ENCODE measurements around the gene CLCN7. TPM values are rescaled to one million over a fixed set of nuclear protein-coding genes. Genes with fewer than 3 reads are reported as not detected.

Gene CLCN7
- total and polyA plus RNA-seq, 2 of the 4 experiments (the other 2 are of a cell fraction) = 10.8 to 45.2 TPM

DNA sequence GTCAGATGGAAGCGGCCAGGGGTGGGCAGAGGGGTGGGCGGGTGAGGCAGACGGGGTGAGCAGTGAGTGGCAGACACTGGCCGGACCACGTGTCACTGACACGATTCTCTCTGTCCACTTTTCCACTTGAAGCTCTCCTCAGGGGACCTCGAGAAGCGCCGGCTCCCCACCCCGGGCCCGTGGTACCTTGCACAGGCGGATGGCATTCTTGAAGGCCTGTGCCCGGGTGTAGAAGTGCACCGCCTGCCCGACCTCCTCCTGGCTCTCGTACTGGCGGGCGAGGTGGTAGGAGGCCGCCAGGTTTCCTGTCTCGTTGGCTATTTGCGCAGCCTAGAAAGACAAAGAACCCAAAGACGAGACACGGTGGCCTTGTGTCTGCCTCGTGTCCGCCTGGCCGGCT lies 49.5 kb upstream of the CLCN7 start:
- in situ Hi-C loops (cut with MboI; ENCODE audit: low sequenced_read_pairs) = no loop called here
- no peak overlapping the region for H4K8ac ChIP-seq (ENCODE audit: low read depth in 2 of 2, low read length in 2 of 2)
- DNase-seq (no peak), ATAC-seq (ENCODE audit: low read depth) (no peak)
- intact Hi-C loops (cut with micrococcal nuclease) = no loop called here
- no peak overlapping the region for H2BK20ac ChIP-seq (ENCODE audit: low read depth, low read length)
- no peak overlapping the region for H2BK120ac ChIP-seq (ENCODE audit: low read depth, low read length)
- H3K23ac ChIP-seq (ENCODE audit: low read depth, low read length) = no peak overlapping the region
- H2BK15ac ChIP-seq (ENCODE audit: low read depth, low read length) = no peak overlapping the region
- no peak overlapping the region for H2AFZ ChIP-seq (replicated peaks; ENCODE audit: low read length, poor library complexity)
- H3K4me3 ChIP-seq (ENCODE audit: insufficient read depth, low read depth, low read length) = no peak overlapping the region
- H2AK5ac ChIP-seq (ENCODE audit: low read depth, low read length) = no peak overlapping the region
- no peak overlapping the region for H3K9ac ChIP-seq (ENCODE audit: low read depth, low read length)
- H2BK5ac ChIP-seq (ENCODE audit: low read depth, low read length, poor library complexity, severe bottlenecking) = no peak overlapping the region
- CTCF ChIA-PET = no interaction called here
- no peak overlapping the region for H3K18ac ChIP-seq (ENCODE audit: low read depth, low read length)
- WGBS, 2 experiments (ENCODE audit: extremely low coverage in 2 of 2, insufficient read length in 1 of 2) = 91% methylated on average over 17 of the region's 26 CpGs; no CpG with 5 or more reads in 1 of the 2 experiments
- H3K79me1 ChIP-seq (ENCODE audit: low read depth in 1 of 2, low read length in 2 of 2) = no peaks in the 10 kb centered on the region
- H3K56ac ChIP-seq (ENCODE audit: extremely low read depth, insufficient read depth, low read length) = no peak overlapping the region
- peaks cover 4% of the 10 kb centered on the region; the same call in 1 of the 2 replicates for H3K9me1 ChIP-seq (ENCODE audit: insufficient read depth, low read length)
- H3K4me1 ChIP-seq (ENCODE audit: control insufficient read depth, insufficient read depth, low read length) = no peaks in the 10 kb centered on the region
- H3K4me2 ChIP-seq (ENCODE audit: low read depth, low read length) = no peak overlapping the region
- POLR2A ChIA-PET (ENCODE audit: unreplicated experiment) = no interaction called here
- H4K91ac ChIP-seq (ENCODE audit: insufficient read depth, low read depth, low read length) = no peak overlapping the region
- no peaks in the 10 kb centered on the region for H4K20me1 ChIP-seq (ENCODE audit: insufficient read depth, low read length)
- no peak overlapping the region for H4K5ac ChIP-seq (ENCODE audit: low read depth, low read length)
- no peaks in the 10 kb centered on the region for H3K27me3 ChIP-seq (ENCODE audit: control insufficient read depth, insufficient read depth, low read length)
- no TSS peak for BruUV-seq (replicated peaks)
- no peak overlapping the region for H3K27ac ChIP-seq (ENCODE audit: insufficient read depth, low read length)
- peaks cover 9% of the 10 kb centered on the region; the same call in 1 of the 2 replicates for H3K36me3 ChIP-seq (ENCODE audit: control insufficient read depth, insufficient read depth, low read length)
- no peak for TF ChIP-seq NFE2L2 (IDR thresholded peaks at IDR 0.05; ENCODE audit: low read depth, low read length)
- TF ChIP-seq, protein P1, sequence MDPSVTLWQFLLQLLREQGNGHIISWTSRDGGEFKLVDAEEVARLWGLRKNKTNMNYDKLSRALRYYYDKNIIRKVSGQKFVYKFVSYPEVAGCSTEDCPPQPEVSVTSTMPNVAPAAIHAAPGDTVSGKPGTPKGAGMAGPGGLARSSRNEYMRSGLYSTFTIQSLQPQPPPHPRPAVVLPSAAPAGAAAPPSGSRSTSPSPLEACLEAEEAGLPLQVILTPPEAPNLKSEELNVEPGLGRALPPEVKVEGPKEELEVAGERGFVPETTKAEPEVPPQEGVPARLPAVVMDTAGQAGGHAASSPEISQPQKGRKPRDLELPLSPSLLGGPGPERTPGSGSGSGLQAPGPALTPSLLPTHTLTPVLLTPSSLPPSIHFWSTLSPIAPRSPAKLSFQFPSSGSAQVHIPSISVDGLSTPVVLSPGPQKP (IDR thresholded peaks at IDR 0.05; ENCODE audit: borderline replicate concordance, low read depth, low read length) = no peak
- no peak for TF ChIP-seq MAFK (IDR thresholded peaks at IDR 0.05; ENCODE audit: low read depth, low read length)
- TF ChIP-seq FOS (IDR thresholded peaks at IDR 0.05; ENCODE audit: low read depth, low read length) = no peak
- TF ChIP-seq BHLHE40 (IDR thresholded peaks at IDR 0.05; ENCODE audit: low read depth, low read length) = no peak
- no peak for TF ChIP-seq RAD21 (IDR thresholded peaks at IDR 0.05; ENCODE audit: low read length)
- TF ChIP-seq SMC3 (IDR thresholded peaks at IDR 0.05; ENCODE audit: low read depth, low read length) = no peak
- TF ChIP-seq RCOR1 (IDR thresholded peaks at IDR 0.05; ENCODE audit: insufficient replicate concordance, low read length) = no peak
- no peak for TF ChIP-seq MXI1 (IDR thresholded peaks at IDR 0.05; ENCODE audit: borderline replicate concordance, low read depth, low read length)
- TF ChIP-seq MAZ (IDR thresholded peaks at IDR 0.05; ENCODE audit: borderline replicate concordance, low read depth, low read length) = no peak
- TF ChIP-seq POLR2A (IDR thresholded peaks at IDR 0.05; ENCODE audit: low read depth, low read length) = no peak
- TF ChIP-seq, protein P2, sequence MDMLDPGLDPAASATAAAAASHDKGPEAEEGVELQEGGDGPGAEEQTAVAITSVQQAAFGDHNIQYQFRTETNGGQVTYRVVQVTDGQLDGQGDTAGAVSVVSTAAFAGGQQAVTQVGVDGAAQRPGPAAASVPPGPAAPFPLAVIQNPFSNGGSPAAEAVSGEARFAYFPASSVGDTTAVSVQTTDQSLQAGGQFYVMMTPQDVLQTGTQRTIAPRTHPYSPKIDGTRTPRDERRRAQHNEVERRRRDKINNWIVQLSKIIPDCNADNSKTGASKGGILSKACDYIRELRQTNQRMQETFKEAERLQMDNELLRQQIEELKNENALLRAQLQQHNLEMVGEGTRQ (IDR thresholded peaks at IDR 0.05; ENCODE audit: low read depth, low read length) = no peak
- TF ChIP-seq, protein P3, sequence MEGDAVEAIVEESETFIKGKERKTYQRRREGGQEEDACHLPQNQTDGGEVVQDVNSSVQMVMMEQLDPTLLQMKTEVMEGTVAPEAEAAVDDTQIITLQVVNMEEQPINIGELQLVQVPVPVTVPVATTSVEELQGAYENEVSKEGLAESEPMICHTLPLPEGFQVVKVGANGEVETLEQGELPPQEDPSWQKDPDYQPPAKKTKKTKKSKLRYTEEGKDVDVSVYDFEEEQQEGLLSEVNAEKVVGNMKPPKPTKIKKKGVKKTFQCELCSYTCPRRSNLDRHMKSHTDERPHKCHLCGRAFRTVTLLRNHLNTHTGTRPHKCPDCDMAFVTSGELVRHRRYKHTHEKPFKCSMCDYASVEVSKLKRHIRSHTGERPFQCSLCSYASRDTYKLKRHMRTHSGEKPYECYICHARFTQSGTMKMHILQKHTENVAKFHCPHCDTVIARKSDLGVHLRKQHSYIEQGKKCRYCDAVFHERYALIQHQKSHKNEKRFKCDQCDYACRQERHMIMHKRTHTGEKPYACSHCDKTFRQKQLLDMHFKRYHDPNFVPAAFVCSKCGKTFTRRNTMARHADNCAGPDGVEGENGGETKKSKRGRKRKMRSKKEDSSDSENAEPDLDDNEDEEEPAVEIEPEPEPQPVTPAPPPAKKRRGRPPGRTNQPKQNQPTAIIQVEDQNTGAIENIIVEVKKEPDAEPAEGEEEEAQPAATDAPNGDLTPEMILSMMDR (conservative IDR thresholded peaks at IDR 0.05; ENCODE audit: low read depth, low read length) = no peak
- no peak for TF ChIP-seq RFX5 (IDR thresholded peaks at IDR 0.05; ENCODE audit: low read depth, low read length)
- no peak for TF ChIP-seq CEBPB (IDR thresholded peaks at IDR 0.05; ENCODE audit: low read depth, low read length)
- no peak for TF ChIP-seq CHD1 (IDR thresholded peaks at IDR 0.05; ENCODE audit: low read depth, low read length)
- no peak overlapping the region for H3K14ac ChIP-seq (replicated peaks; ENCODE audit: low read depth, low read length)
- no peak overlapping the region for H3K4ac ChIP-seq (ENCODE audit: low read depth, low read length)
- H3K9me3 ChIP-seq (ENCODE audit: control insufficient read depth, insufficient read depth, low read length) = no peaks in the 10 kb centered on the region
- no peak overlapping the region for H2AK9ac ChIP-seq (replicated peaks; ENCODE audit: low read depth, low read length, poor library complexity)
- dilution Hi-C loops (cut with HindIII; ENCODE audit: low sequenced_read_pairs, unreplicated experiment) = no loop called here

All from IMR-90 (cell line).